T-helper 17 cell (primary cell): Measurements from ENCODE around the gene ACADL. TPM values are rescaled to one million over a fixed set of nuclear protein-coding genes. Genes with fewer than 3 reads are reported as not detected.

Experiments
- ATAC-seq: fragments of 150-1000 bp; cut with Tn5 transposase; 2 replicates; pipeline ENCODE4 v1.10.0; 2021; ENCODE audit warnings: mild to moderate bottlenecking, moderate library complexity
- DNase-seq, 3 donors: peaks; one replicate each; pipeline versions ENCODE4 v3.0.0 to v3.0.0-alpha.2; 2020 to 2021
- H3K9me3 ChIP-seq: one replicate; pipeline ENCODE4 v1.7.0; 2013; ENCODE audit warnings: low read length, mild to moderate bottlenecking; ENCODE audit not compliant: control insufficient read depth, poor library complexity, severe bottlenecking
- H3K27ac Mint-ChIP-seq: one replicate; pipeline ENCODE4 v1.8.0; 2022; ENCODE audit warnings: mild to moderate bottlenecking, moderate library complexity, mixed read lengths
- H3K27me3 Mint-ChIP-seq: one replicate; pipeline ENCODE4 v1.8.0; 2022; ENCODE audit warnings: mixed read lengths
- H3K36me3 Mint-ChIP-seq: one replicate; pipeline ENCODE4 v1.8.0; 2022; ENCODE audit warnings: low read depth, mixed read lengths
- H3K4me1 Mint-ChIP-seq: one replicate; pipeline ENCODE4 v1.8.0; 2022; ENCODE audit warnings: mild to moderate bottlenecking, mixed read lengths
- H3K4me3 Mint-ChIP-seq: one replicate; pipeline ENCODE4 v1.8.0; 2022; ENCODE audit warnings: mild to moderate bottlenecking, moderate library complexity, mixed read lengths
- total RNA-seq, 4 donors: library from RNA in 2 of 4; stranded (reverse) in 2 of 4; gene quantifications; one replicate each; pipeline ENCODE4 v1.2.3 and lab custom pipeline; 2022 to 2026

ACADL gene
- total RNA-seq, 2 donors from 2014 or later = not detected

DNA sequence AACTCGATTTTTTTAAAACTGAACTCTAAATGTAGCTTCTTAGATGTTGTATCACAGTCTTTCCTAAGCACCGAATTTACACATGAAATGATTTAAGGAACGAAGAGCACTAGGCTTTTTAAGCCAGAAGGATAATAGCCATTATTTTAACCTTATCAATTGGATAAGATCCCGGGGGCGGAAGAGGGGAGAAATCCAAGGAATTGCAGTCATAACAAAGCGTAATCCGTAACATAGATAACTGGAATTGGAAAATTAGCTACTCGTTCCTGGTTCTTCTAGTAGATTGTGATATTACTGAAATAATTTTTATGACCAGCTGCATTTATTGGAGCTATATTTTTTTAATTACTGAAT, 53.0 kb downstream of the ACADL start:
- Mint-ChIP-seq H3K4me1 (peaks cover 18% of the 10 kb centered on the region), H3K4me3 (peak overlapping the region; percentile 97), H3K27ac (peak overlapping the region; percentile 96), H3K36me3 (no peaks in the 10 kb centered on the region), H3K27me3 (peaks cover 5% of the 10 kb centered on the region)
- ATAC-seq (no peak), DNase-seq (no peak)
- H3K9me3 ChIP-seq = no peaks in the 10 kb centered on the region

DNA sequence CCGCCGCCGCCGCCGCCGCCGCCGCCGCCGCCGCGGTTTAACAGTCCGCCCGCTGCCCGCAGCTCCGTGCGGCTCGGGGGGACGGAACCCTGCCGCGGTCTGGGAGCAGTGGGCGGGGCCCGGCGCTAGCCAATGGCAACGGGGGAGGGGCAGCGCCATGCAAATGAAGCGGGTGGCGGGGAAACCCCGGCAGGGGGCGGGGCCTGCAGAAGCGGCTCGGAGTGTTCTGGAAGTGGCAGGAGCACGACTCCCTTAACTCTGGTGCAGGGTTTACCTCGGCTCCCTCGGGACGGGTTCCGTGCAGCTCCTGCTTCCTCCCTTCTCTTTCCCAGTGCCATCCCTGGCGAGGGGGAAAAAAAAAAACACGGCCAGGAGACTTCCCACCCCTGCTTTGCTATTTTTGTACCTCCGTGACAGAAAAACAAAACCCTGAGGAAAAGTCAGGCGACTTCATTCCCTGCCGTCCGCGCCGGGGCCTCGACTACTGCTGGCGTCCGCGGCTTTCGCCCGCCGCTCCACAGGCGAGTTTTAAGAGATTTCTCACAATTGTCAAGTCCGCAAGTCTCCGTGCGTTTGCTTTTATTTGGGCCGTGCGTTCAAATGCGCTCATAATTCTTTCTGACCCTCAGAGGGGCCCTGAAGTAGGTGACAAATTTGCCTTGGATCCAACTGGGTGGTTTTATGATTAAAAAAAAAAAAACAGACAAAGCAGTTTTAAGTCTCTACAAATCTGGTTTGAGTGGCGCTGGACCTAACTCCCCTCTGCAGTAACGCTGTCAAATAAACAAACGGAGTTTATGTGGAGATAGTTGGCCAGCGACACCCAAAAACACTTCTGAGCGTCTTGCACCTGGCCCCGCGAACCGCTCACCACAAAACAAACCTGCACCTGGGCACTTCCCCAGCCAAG, 53.7 kb downstream of the ACADL start, which contains the start of gene KANSL1L:
KANSL1L (minus strand) TSS at position 101 of the 910 bp plus-strand sequence. CDS start 16,827 bp downstream, outside the sequence.
- H3K27ac Mint-ChIP-seq = peak within 1 kb of the TSS; percentile 96
- H3K36me3 Mint-ChIP-seq = no peaks in the 10 kb centered on the region
- peak; percentile 96 to 98 (median 97) for DNase-seq
- peak within 1 kb of the TSS; percentile 97 for H3K4me3 Mint-ChIP-seq
- peak; percentile 91 for ATAC-seq
- H3K9me3 ChIP-seq = no peaks in the 10 kb centered on the region
- H3K4me1 Mint-ChIP-seq = peaks cover 18% of the 10 kb centered on the region
- peaks cover 5% of the 10 kb centered on the region for H3K27me3 Mint-ChIP-seq

DNA sequence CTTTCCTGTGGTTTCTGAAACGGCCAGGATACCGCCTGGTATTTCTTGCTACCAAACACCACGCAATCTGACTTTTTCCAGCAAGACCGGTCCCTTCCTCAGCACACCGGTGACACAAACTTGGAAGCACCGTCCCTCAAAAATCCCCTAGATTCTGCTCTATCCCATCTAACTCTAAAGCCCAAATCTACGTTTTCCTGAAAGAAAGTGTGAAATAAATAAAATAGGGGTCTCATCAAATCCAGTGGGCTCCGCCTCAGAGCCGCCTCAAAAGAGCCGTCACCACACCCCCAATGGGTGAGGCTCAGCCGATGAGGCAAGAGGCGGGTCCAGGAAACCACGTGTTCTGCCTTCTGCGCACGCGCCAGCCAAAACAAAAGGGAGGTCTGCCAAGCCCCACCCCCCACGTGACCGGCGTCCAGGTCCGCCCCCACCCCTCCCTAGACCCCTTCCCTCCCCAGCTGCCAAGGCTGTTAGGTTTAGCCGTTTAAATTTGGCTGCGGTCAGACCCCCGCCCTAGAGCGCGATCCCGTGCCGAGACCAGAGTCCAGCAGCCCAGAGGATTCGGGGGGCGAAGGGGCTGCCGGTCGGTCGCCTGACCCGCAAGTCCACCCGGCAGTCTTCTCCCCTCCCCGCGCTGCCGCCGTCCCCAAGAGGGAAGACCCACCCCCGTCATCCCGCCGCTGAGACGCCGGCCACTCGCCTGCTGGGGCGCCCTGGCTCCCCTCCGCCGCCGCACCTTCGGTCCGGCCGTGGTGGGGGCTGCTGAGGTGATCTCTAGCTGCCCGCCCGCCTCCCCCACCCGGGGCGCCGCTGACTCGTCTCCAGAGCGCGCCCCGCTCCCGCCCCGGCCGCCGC, 54.6 kb downstream of the ACADL start:
- ATAC-seq = peak; percentile 75
- Mint-ChIP-seq H3K4me1 (peaks cover 18% of the 10 kb centered on the region), H3K4me3 (peak overlapping the region; percentile 97), H3K27ac (peak overlapping the region; percentile 96), H3K27me3 (no peaks in the 10 kb centered on the region), H3K36me3 (no peaks in the 10 kb centered on the region)
- peak; percentile 93 to 94 (median 94) for DNase-seq
- no peaks in the 10 kb centered on the region for H3K9me3 ChIP-seq

DNA sequence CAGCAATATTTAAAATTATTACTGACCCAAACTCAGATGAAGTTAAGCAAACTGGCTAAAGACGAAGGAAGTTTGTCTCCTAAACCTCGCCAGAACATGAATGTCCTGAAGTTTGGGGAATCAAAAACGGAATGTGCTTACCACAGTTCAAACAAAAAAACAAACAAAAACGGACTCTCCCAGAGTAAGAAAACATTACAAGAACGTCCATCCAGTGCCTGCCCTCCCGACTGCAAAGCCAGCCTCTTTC, 55.1 kb downstream of the ACADL start:
- Mint-ChIP-seq H3K4me1 (peaks cover 18% of the 10 kb centered on the region), H3K27me3 (no peaks in the 10 kb centered on the region), H3K36me3 (no peaks in the 10 kb centered on the region), H3K4me3 (peak overlapping the region; percentile 97), H3K27ac (peak overlapping the region; percentile 96)
- ATAC-seq (no peak), DNase-seq (no peak)
- no peaks in the 10 kb centered on the region for H3K9me3 ChIP-seq

DNA sequence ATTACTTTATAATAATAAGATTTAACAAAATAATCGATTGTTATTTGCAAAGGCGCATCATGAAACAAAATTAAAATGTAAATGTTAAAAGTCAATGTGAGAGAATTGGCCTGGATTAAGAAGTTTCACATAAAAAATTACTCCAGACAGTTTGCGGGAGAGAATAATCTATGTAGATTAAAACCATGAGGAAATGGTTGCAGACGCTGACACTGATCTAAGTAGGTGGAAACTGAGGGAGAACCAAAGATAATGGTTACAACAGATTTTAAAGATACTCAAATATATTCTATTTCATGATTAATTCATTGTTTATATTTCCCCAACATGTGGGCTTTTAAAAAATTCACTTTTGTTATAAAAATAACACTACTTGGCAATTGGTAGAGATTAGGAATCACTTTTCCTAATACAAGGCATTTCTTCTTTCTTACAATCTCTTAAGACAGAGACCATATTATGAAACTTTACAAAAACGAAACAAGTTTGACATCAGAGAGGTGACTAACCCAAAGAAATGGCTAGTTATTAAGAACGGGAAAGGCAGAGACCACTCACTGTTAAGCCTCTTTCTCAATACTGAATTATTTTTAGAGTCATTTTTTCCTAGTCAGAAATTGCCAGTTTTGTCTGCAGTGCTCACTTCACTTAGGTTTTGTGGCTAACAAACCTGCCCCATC, 55.6 kb downstream of the ACADL start:
- ATAC-seq = no peak
- H3K4me1 Mint-ChIP-seq = peaks cover 18% of the 10 kb centered on the region
- H3K36me3 Mint-ChIP-seq = no peaks in the 10 kb centered on the region
- no peaks in the 10 kb centered on the region for H3K9me3 ChIP-seq
- no peak for DNase-seq
- H3K27ac Mint-ChIP-seq = peak overlapping the region; percentile 96
- H3K4me3 Mint-ChIP-seq = peak overlapping the region; percentile 97
- no peaks in the 10 kb centered on the region for H3K27me3 Mint-ChIP-seq

DNA sequence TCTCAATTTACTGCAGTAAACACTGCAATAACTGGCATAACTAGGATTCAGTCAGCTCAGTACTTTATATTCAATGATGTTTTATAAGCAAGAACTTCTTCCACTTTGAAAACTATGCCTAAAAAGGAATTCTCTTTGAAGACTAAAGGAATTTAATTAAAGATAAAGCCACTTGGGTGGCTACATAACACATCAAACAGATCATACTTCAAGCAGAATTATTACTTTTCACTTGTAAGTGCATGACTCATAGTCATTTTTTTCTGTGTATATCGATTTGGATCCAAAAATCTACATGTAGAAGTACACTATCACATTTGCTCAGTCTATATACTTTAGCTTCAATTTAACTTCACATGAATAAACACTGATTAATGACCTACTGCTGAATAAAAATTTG, 58.0 kb downstream of the ACADL start:
- no peak overlapping the region for H3K27ac Mint-ChIP-seq
- no peak for ATAC-seq
- no peaks in the 10 kb centered on the region for H3K27me3 Mint-ChIP-seq
- peaks cover 26% of the 10 kb centered on the region for H3K4me1 Mint-ChIP-seq
- H3K36me3 Mint-ChIP-seq = peaks cover 7% of the 10 kb centered on the region
- H3K4me3 Mint-ChIP-seq = no peak overlapping the region
- H3K9me3 ChIP-seq = no peaks in the 10 kb centered on the region
- no peak for DNase-seq

DNA sequence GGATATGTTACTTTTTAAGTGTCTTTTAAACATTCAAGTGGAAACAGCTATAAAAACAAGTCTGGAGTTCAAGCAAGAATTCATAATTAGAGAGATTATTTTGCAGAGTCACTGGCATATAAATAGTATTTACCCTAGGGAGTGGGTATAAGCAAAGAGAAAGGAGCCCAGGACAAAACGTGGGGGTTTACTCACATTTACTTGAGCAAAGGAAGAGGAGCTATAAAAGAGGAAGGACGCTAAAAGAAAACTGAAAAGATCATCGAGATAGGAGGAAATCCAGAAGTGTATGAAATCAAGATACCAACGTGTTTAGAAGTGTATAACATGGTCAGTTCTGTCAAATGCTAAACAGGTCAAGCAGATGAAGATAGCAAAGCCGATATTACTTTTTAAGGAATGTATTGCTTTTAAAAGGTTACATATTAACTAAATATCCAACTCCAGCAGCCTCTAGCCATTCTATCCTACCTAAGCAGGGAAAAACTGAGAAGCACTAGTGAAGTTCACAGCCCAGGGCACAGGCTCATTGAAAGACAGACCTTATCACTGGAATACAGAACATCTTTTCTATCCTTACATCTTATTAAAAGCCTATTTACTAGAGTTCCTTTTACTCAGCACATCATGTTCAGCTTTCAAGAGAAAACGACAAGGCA, 62.7 kb downstream of the ACADL start:
- Mint-ChIP-seq H3K4me3 (no peak overlapping the region), H3K27ac (no peak overlapping the region), H3K36me3 (peaks cover 7% of the 10 kb centered on the region), H3K27me3 (no peaks in the 10 kb centered on the region), H3K4me1 (peaks cover 12% of the 10 kb centered on the region)
- H3K9me3 ChIP-seq = no peaks in the 10 kb centered on the region
- ATAC-seq = no peak
- DNase-seq = no peak

DNA sequence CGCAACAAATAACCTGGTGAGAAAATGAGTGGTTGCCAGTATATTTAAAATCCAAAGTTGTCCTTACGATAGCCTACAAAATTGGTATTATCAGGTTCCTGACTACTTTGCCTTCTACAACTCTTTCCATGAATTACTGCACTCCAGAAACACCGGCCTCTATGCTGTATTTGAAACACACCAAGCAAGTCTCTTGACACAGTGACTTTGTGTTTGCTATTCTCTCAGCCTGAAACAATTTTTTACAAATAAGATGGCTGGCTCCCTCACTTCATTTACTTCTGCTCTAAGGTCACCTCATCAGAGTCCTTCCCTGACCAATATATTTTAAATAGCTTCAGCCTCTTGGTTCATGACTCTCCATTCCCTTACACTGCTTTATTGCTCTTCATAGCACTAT, 66.2 kb downstream of the ACADL start:
- no peak for DNase-seq
- no peak for ATAC-seq
- peaks cover 9% of the 10 kb centered on the region for H3K36me3 Mint-ChIP-seq
- no peak overlapping the region for H3K27ac Mint-ChIP-seq
- no peak overlapping the region for H3K4me3 Mint-ChIP-seq
- no peaks in the 10 kb centered on the region for H3K9me3 ChIP-seq
- H3K27me3 Mint-ChIP-seq = no peaks in the 10 kb centered on the region
- H3K4me1 Mint-ChIP-seq = peaks cover 12% of the 10 kb centered on the region

DNA sequence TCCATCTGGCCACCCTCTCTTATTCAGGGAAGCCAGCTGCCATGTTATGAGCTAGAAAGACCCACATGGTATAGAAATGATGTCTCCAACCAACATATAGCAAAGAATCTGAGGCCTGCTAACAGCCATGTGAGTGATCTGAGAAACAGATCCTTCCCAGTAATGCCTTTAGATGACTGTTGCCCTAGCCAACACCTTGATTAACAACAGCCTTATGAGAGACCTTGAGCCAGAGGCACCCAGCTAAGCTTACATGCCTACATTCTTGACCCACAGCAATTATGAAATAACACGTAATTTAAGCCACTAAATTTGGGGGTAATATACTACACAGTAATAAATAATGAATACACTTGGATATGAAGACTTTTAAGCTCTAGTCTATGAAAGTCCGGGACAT, 67.0 kb downstream of the ACADL start:
- Mint-ChIP-seq H3K27me3 (no peaks in the 10 kb centered on the region), H3K4me3 (no peak overlapping the region), H3K4me1 (peaks cover 10% of the 10 kb centered on the region), H3K36me3 (peaks cover 9% of the 10 kb centered on the region), H3K27ac (no peak overlapping the region)
- no peak for DNase-seq
- no peak for ATAC-seq
- no peaks in the 10 kb centered on the region for H3K9me3 ChIP-seq

DNA sequence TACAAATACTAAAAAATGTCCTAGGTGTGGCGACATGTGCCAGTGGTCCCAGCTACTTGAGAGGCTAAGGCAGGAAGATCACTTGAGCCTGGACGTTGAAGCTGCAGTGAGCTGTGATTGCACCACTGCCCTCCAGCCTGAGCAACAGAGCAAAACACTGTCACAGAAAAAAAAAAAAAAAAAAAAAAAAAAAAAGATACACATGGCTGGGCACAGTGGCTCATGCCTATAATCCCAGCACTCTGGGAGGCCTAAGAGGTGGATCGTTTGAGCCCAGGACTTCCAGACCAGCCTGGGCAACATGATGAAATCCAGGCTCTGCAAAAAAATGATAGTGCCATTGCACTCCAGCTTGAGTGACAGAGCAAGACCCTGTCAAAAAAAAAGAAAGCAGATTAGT, 67.7 kb downstream of the ACADL start:
- no peak overlapping the region for H3K27ac Mint-ChIP-seq
- DNase-seq = no peak
- no peaks in the 10 kb centered on the region for H3K27me3 Mint-ChIP-seq
- H3K4me1 Mint-ChIP-seq = peaks cover 5% of the 10 kb centered on the region
- peaks cover 4% of the 10 kb centered on the region for H3K36me3 Mint-ChIP-seq
- no peaks in the 10 kb centered on the region for H3K9me3 ChIP-seq
- H3K4me3 Mint-ChIP-seq = no peak overlapping the region
- no peak for ATAC-seq

DNA sequence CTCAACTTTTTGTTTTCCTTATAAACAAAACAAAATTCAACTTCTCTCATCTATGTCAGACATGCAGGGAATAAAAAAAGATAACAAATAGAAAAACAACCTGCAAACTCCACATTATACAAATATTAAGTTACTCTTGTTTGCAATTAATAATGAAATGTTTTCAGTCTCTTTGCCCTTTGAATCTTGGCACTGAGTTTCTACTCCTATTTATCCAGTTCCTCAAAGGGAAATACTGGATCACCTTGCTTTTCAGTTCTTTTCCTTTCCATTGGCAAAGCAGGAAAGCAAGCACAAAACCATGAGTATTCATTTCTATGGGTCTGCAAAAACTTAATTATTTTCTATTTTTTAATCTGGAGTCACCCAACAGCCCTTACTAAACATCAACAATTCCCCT, 77.6 kb downstream of the ACADL start:
- Mint-ChIP-seq H3K4me3 (no peak overlapping the region), H3K27me3 (no peaks in the 10 kb centered on the region), H3K36me3 (peaks cover 4% of the 10 kb centered on the region), H3K27ac (no peak overlapping the region), H3K4me1 (no peaks in the 10 kb centered on the region)
- no peaks in the 10 kb centered on the region for H3K9me3 ChIP-seq
- DNase-seq (no peak), ATAC-seq (no peak)
